ENCODE results near the gene SLC12A8.

GRCh38 chr3:125207507-125207906, 5.0 kb downstream of the SLC12A8 start:
- TF ChIP-seq CTCF (IDR thresholded peaks at IDR 0.05) (no peak), POLR2A (IDR thresholded peaks at IDR 0.05) (no peak)
